ENCODE measurements around the gene SAMSN1. TPM values are rescaled to one million over a fixed set of nuclear protein-coding genes. Genes with fewer than 3 reads are reported as not detected.

The SAMSN1 gene
- not detected in 2 replicates for total RNA-seq (2014; rRNA removed; shearing (Covaris generic); ENCODE audit: low replicate concordance)

- in situ Hi-C loops (cut with HindIII; ENCODE audit: low pct_unique_long_range_greater_than_20kb, low sequenced_read_pairs), result no loop called here
- DNase-seq (ENCODE audit: low read depth), result no peak
Observed at GRCh38 chr21:14545906-14546480, at the start of gene SAMSN1. TSS of gene SAMSN1 (minus strand) at chr21:14546315. CDS start at chr21:14546261, 54 bp downstream.

DNA sequence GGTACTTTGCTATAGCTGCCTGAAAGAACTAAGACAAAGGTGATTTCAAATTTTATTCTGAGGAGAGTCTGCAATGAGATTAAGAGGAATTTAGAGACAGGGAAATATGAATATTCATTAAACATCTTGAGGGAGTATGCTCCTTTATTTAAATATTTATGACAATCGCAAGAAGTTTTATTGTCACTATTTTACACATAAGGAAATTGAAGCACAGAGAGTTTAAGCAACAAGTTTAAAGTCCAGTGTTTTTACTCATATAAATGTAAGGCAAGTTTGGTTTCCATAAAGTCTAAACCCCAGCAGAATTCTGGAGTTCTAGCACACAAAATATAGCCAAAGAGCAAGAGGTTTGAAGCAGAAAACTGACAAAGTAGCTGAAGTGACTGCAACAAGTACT lies 49.3 kb upstream of the SAMSN1 start:
- in situ Hi-C loops (cut with HindIII; ENCODE audit: low pct_unique_long_range_greater_than_20kb, low sequenced_read_pairs), result no loop called here
- DNase-seq (ENCODE audit: low read depth), result no peak

DNA sequence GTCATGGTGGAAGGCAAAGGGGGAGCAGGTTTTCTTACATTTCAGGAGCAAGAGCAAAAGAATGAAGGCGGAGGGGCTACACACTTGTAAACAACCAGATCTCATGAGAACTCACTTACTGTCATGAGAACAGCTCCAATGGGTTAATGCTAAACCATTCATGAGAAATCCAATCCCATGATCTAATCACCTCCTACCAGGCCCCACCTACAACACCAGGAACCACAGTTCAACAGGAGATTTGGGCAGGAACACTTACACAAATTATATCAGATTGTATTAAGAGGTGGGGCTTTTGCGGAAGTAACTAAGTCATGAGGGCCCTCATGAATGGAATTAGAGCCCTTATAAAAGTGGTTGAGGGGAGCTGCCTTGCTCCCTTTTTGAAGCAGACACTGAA lies 48.9 kb upstream of the SAMSN1 start:
- no peak for DNase-seq (ENCODE audit: low read depth)
- in situ Hi-C loops (cut with HindIII; ENCODE audit: low pct_unique_long_range_greater_than_20kb, low sequenced_read_pairs), result no loop called here

- no peak for DNase-seq (ENCODE audit: low read depth)
- in situ Hi-C loops (cut with HindIII; ENCODE audit: low pct_unique_long_range_greater_than_20kb, low sequenced_read_pairs), result no loop called here
Observed at GRCh38 chr21:14593230-14593629, 47.1 kb upstream of the SAMSN1 start.

DNA sequence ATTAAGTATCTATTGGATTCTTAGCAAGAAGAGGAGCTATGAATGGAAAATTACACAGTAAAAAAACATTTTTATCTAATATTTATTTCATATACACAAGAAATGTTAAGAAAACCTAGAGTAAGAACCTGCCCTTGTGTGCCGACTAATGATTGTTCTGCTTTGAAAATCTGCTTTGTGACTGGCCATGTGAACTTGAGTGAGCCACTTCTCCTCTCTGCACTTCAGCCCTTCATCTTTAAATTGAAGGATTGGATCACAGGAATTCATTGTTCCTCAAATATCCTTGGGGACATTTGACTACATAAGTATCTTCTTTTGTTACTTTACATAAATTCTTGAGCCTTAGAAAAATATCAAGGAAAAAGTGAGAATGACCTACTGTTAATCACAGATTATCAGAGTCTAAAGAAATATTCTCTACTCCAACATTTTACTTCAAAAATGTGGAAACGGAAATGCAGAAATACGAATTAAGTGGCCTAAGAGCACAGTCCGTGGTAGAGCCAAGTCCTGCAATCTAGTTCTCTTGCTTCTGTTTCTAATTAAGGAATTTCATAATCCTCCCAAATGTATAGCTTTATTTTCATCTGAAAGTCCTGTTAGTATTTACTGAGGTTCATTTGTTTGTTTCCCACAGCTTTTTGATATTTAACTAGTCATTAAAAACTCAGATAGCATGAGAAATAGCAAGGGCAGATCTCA lies 46.3 kb upstream of the SAMSN1 start:
- in situ Hi-C loops (cut with HindIII; ENCODE audit: low pct_unique_long_range_greater_than_20kb, low sequenced_read_pairs), result no loop called here
- DNase-seq (ENCODE audit: low read depth), result no peak

- no peak for DNase-seq (ENCODE audit: low read depth)
- in situ Hi-C loops (cut with HindIII; ENCODE audit: low pct_unique_long_range_greater_than_20kb, low sequenced_read_pairs), result no loop called here
Observed at GRCh38 chr21:14591882-14592281, 45.8 kb upstream of the SAMSN1 start.

DNA sequence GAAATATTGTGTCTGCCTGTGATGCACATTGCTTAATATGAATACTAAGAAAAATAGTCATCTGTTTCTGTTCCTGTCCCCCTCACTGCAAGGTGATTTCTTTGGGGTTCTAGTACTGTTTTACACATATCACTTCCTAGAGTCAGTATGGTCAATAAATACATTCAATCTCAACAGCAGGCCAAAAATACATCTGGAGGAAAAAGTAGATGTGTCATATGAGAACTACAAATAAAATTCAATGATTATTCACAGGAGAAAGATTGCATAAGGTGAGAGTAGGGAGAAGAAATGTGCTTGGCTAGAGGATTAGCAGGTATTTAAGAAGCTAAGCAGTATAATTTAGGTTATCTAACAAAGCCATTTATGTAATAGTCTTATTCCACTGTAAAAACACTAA lies 45.3 kb upstream of the SAMSN1 start:
- in situ Hi-C loops (cut with HindIII; ENCODE audit: low pct_unique_long_range_greater_than_20kb, low sequenced_read_pairs), result no loop called here
- no peak for DNase-seq (ENCODE audit: low read depth)

DNA sequence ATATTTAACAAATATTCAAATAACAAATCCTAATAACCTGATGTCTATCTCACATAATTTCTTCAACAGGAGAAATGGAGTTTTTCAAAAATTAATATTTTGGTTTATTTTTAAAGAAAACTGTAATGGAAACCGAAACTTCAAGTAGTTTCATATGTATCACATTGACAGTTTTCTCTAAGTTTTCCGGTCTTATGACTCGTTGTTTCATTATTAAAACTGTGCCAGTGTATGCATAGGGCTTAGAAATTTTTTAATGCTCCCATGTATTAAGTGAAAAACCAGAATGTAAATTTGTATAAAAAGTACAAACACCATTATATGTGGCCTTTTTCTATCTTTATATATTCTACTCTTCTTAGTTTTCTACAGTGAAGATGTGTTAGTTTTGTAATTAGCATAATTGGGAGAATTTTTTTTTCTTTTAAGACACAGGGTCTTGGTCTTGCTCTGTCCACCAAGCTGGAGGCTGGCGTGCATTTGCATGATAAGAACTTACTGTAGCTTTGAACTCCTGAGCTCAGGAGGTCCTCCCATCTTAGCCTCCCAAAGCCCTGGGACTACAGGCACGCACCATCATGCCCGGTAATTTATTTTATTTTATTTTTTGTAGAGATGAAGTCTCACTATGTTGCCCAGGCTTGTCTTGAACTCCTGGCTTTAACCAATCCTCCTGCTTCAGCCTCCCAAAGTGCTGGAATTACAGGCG lies 43.9 kb upstream of the SAMSN1 start:
- in situ Hi-C loops (cut with HindIII; ENCODE audit: low pct_unique_long_range_greater_than_20kb, low sequenced_read_pairs), result no loop called here
- no peak for DNase-seq (ENCODE audit: low read depth)

DNA sequence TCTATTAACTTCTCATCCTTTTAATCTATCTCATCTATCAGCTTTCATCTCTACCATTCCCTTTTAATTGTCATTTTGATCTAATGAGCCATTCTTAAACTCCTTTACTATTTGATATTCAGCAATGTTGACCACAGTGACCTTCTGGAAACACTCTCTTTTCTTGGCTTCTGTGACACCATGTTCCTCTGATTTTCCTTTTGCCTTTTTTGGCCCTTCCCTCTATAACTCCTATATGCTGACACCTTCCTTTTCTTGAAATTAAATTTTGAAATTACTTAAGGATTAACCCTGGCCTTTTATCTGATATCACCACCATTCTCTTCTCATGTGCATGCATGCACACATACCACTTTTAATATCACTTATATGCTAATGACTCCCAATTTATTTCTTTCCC lies 41.2 kb upstream of the SAMSN1 start:
- in situ Hi-C loops (cut with HindIII; ENCODE audit: low pct_unique_long_range_greater_than_20kb, low sequenced_read_pairs), result no loop called here
- no peak for DNase-seq (ENCODE audit: low read depth)

DNA sequence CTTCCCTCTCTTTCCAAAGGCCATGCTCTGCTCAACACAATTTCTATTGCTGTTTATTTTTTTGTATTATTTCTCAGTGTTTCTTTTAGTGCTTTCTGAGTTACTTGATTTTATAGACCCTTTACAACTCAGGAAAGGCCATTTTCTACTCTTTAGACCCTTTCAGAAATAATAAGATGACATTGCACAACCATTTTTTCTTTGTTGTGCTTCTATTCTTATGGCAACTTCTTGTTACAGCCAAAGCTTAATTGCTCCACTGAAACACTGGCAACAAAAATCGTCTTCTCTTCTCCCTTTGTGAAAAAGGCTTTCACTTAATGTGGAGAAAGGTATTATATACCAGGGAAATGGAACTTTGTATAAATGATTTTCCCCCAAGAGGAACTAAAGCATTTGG lies 39.0 kb upstream of the SAMSN1 start:
- in situ Hi-C loops (cut with HindIII; ENCODE audit: low pct_unique_long_range_greater_than_20kb, low sequenced_read_pairs), result no loop called here
- DNase-seq (ENCODE audit: low read depth), result no peak

DNA sequence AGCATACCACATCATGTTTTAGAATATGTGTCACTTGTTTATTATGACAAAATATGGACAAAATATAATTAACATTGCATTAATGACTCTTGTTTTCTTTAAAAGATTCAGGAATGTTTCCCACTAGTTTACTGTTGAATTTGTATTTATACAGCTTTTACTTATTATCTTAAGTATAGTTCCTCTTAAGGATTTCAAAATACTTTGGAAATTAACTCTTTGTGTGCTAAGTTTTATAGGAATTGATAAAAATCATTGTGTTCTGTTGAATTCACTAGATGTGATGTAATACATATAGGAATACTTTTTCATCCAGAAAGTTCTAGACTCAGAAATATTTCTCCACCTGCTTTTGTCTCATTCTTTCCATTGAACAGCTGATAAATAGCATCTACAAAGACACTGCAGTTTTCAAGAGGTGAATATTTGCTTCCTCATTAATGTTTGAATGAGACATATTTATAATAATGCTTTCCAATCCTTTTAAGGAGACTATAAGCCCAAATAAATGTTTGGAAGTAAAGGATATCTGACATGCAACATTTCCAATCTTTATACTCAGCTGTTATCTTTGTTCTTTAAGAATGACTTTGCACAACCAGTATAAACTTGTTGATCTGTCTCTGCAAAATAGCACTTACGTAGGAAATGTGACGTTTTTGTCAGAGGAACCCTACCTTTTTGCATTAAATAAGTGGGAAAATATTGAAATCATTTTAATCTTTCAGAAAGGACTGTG lies 38.4 kb upstream of the SAMSN1 start:
- no peak for DNase-seq (ENCODE audit: low read depth)
- in situ Hi-C loops (cut with HindIII; ENCODE audit: low pct_unique_long_range_greater_than_20kb, low sequenced_read_pairs), result no loop called here

- in situ Hi-C loops (cut with HindIII; ENCODE audit: low pct_unique_long_range_greater_than_20kb, low sequenced_read_pairs), result no loop called here
- DNase-seq (ENCODE audit: low read depth), result no peak
Observed at GRCh38 chr21:14583629-14584255, 37.6 kb upstream of the SAMSN1 start.

DNA sequence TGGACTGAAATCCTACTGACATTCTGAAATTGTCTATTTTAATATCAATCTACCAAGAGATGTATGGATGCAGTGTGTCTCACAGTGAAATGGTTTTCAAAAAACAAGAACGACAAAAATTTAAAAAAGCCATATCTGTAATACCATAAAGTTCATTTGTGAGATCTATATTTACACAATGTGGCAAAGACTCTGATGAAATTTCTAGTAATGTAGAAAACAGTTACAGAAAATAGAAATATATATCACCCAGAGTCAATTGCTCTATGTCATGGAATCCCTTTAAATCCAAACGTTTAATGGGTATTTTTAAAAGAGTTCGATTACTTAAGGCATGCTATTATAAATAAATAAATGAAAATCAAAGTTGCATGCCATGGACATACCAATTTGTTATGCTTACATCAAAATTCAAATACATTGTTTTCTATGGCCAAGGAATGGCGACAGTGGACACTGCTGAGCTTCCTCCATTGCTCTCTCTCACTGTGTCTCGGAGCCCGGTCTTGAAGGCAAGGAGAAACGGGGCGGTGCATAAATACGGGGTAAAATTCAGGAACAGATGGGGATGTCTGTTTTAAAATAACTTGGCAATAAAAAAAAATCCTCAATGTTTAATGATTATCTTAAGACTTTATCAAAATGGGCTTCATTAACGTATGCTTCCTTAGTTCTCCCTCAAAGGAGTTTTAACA lies 37.0 kb upstream of the SAMSN1 start:
- in situ Hi-C loops (cut with HindIII; ENCODE audit: low pct_unique_long_range_greater_than_20kb, low sequenced_read_pairs), result no loop called here
- DNase-seq (ENCODE audit: low read depth), result no peak

DNA sequence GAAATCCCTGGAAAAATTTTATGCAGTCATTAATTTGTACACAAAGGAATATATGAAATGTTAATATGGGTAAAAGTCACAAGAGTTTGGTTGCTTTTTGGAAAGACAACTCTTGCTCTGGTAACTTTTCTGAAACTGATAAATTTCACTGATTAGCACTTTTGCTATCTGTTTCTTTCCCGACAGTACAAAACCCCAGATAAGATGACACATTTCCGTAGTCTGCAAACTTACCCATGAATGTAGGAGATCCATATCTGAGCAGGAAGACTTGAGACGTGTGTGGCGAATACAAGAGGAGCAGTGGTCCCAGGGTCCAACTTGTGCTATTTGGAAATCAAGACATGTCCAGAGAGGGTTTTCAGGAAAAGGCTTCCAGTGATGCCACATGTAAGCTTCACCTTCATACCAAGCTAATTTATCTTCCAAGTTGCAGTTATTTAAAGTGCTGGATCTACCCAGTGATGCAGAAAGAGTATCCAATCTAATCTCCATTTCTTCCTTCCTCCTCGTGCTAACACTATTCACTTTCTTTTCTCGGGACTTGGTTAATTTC lies 35.9 kb upstream of the SAMSN1 start:
- DNase-seq (ENCODE audit: low read depth), result no peak
- in situ Hi-C loops (cut with HindIII; ENCODE audit: low pct_unique_long_range_greater_than_20kb, low sequenced_read_pairs), result no loop called here

DNA sequence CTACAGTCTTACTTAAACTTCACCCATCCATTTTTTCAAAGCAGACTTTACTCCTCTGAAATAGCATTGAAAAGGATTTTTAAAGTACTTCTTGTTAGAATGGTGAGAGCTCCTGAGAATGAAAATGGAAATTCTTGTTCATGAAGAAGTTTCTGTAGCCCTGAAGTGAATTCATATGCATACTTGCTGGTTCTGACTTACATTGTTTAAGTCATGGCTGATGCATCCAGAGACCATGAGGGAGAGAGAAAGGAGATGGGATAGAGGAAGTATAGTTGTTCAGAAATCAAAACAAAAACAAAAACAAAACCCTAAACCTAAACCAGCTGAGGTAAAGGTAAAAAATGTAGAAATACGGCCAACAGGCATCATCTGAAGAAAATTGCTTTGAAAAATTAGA lies 27.1 kb upstream of the SAMSN1 start:
- DNase-seq (ENCODE audit: low read depth), result no peak
- in situ Hi-C loops (cut with HindIII; ENCODE audit: low pct_unique_long_range_greater_than_20kb, low sequenced_read_pairs), result no loop called here

GRCh38 chr21:14572204-14572780 lies 26.2 kb upstream of the SAMSN1 start:
- no peak for DNase-seq (ENCODE audit: low read depth)
- in situ Hi-C loops (cut with HindIII; ENCODE audit: low pct_unique_long_range_greater_than_20kb, low sequenced_read_pairs), result no loop called here

DNA sequence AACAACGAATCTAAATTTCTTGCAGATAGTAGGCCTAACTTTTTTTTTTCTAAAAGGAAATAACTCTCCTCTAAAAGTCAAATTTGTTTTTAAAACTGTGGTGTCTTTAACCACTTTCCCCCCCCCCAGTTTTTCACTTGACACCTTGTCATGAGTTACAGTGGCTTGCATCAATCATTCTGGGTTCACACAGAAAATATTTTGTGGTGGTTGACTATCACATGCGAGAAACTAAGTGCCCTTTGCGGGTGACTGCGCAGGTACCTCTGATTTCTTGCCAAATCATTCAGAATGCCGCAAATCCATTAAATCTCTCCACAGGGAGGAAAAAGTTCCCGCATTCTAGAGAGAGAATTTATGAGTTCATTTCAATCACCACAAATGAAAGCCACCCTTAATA lies 23.8 kb upstream of the SAMSN1 start:
- in situ Hi-C loops (cut with HindIII; ENCODE audit: low pct_unique_long_range_greater_than_20kb, low sequenced_read_pairs), result no loop called here
- DNase-seq (ENCODE audit: low read depth), result no peak
